SK-N-MC (cell line): Measurements from ENCODE around the gene TBC1D21.
"Not testable (repeated sequence)": the region's sequence is repeated elsewhere in the genome, so short reads cannot be mapped to it uniquely, and the experiment has no call there.

Source experiments
- DNase-seq: peaks from one replicate; pipeline ENCODE4 v3.0.0-alpha.2; 2011; ENCODE audit warnings: low read depth, low spot score
- H3K27ac ChIP-seq: fragments of 200-600 bp; sonication (generic); 2 replicates; pipeline ENCODE4 v1.5.1; 2016; ENCODE audit warnings: mixed run types
- H3K36me3 ChIP-seq: fragments of 200-600 bp; sonication (generic); 2 replicates; pipeline ENCODE4 v1.6.1; 2017; ENCODE audit warnings: antibody characterized with exemption, low read length, mixed read lengths; ENCODE audit not compliant: insufficient read depth
- H3K4me3 ChIP-seq: fragments of 200-600 bp; sonication (generic); 2 replicates; pipeline ENCODE4 v1.5.1; 2016
- H3K9ac ChIP-seq: fragments of 200-600 bp; sonication (generic); 2 replicates; pipeline ENCODE4 v1.8.0; 2017; ENCODE audit warnings: mixed run types, mixed read lengths; ENCODE audit not compliant: insufficient read length
- H3K9me3 ChIP-seq: fragments of 200-600 bp; sonication (generic); 2 replicates; pipeline ENCODE4 v1.6.1; 2017; ENCODE audit warnings: low read depth, mild to moderate bottlenecking, antibody characterized with exemption, low read length, moderate library complexity, mixed read lengths
- EZH2 ChIP-seq: fragments of 200-600 bp; sonication (generic); IDR thresholded peaks from one replicate; pipeline ENCODE4 v1.6.1; 2017; ENCODE audit warnings: antibody characterized with exemption
- FOXP2 ChIP-seq: optimal IDR thresholded peaks from 2 replicates; pipeline ENCODE3; 2011; ENCODE audit warnings: mild to moderate bottlenecking, moderate library complexity; ENCODE audit not compliant: insufficient read depth; ENCODE audit errors: extremely low read length, control extremely low read depth
- POLR2AphosphoS5 ChIP-seq: IDR thresholded peaks from 2 replicates; pipeline ENCODE4 v1.6.1; 2012; ENCODE audit warnings: mild to moderate bottlenecking, low read depth, low read length, borderline replicate concordance

Gene TBC1D21

DNA sequence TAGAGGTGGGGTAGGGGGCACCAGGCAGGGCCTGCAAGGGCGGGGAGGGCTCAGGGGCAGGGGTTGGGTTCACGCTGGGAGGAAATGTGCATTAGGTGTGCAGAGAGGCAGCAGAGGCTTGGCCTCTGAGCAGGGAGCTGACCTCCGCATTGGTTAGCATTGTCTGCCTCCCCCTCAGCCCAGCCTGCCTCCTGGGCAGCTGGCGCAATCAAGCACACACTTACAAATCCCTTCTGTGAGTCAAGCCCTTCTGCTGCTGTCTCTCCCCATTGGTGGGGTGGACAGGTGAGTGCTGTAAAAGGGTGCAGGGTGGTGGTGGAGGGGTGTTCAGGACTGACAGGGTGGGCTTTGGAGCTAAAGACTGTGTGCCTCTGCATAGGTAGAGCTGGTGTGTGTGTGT is 62.2 kb downstream of the TBC1D21 start:
- TF ChIP-seq EZH2: no peak
- TF ChIP-seq POLR2AphosphoS5: no peak
- TF ChIP-seq FOXP2: no peak
- Histone ChIP-seq H3K4me3 (no peak overlapping the region), H3K36me3 (no peaks in the 10 kb centered on the region), H3K9me3 (no peaks in the 10 kb centered on the region), H3K27ac (no peak overlapping the region), H3K9ac (no peak overlapping the region)
- DNase-seq: no peak

- no peaks in the 10 kb centered on the region for H3K9me3 ChIP-seq
- TF ChIP-seq EZH2 (no peak), POLR2AphosphoS5 (no peak), FOXP2 (no peak)
- H3K36me3 ChIP-seq: no peaks in the 10 kb centered on the region
- DNase-seq: no peak
- H3K4me3 ChIP-seq: no peak overlapping the region
- no peak overlapping the region for H3K9ac ChIP-seq
- H3K27ac ChIP-seq: no peak overlapping the region
Measured at GRCh38 chr15:73936181-73936580, 62.8 kb downstream of the TBC1D21 start.

DNA sequence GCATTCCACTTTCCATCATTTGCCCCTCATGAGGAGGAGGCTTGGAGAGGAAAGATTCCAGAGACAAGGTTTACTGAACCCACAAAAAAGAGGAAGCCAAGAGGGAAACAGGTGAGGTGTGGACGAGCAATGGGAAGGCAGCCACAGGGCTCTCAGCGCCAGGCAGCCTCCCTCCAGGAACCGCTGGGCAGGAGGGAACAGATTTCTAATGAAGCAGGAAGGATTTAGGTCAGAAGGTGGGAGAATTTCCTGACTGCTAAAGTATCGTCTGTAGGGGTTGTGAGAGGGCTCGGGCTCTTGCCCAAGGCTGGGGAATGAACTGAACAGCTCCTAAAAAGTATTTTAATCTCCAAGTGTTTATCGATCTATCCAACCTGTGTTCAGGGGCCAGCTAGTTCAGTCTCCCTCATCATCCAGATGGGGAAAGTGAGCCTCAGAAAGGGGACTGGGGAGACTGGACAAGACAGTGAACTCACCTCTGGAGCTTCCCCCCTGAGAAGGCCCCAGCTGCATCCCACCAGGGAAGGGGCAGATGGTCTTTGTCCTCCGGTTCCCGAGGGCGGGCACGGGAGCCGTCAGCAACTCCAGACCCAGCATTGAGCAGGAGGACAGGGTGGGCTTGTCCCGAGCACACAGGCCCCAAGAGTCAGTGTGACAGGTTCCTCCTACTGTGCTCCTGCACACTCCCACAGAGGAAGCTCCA is 63.4 kb downstream of the TBC1D21 start:
- TF ChIP-seq POLR2AphosphoS5 (no peak), EZH2 (no peak), FOXP2 (no peak)
- H3K9ac ChIP-seq: no peak overlapping the region
- no peak for DNase-seq
- no peak overlapping the region for H3K4me3 ChIP-seq
- no peak overlapping the region for H3K27ac ChIP-seq
- H3K9me3 ChIP-seq: no peaks in the 10 kb centered on the region
- no peaks in the 10 kb centered on the region for H3K36me3 ChIP-seq

- TF ChIP-seq POLR2AphosphoS5 (no peak), EZH2 (no peak), FOXP2 (no peak)
- Histone ChIP-seq H3K27ac (no peak overlapping the region), H3K9me3 (no peaks in the 10 kb centered on the region), H3K4me3 (no peak overlapping the region), H3K36me3 (no peaks in the 10 kb centered on the region), H3K9ac (no peak overlapping the region)
- no peak for DNase-seq
Measured at GRCh38 chr15:73937296-73937695, 63.9 kb downstream of the TBC1D21 start.

GRCh38 chr15:73937726-73938125 is 64.4 kb downstream of the TBC1D21 start:
- DNase-seq: no peak
- TF ChIP-seq EZH2: no peak
- TF ChIP-seq POLR2AphosphoS5: no peak
- TF ChIP-seq FOXP2: no peak
- H3K4me3 ChIP-seq: no peak overlapping the region
- H3K27ac ChIP-seq: no peak overlapping the region
- no peaks in the 10 kb centered on the region for H3K9me3 ChIP-seq
- H3K9ac ChIP-seq: no peak overlapping the region
- no peaks in the 10 kb centered on the region for H3K36me3 ChIP-seq

DNA sequence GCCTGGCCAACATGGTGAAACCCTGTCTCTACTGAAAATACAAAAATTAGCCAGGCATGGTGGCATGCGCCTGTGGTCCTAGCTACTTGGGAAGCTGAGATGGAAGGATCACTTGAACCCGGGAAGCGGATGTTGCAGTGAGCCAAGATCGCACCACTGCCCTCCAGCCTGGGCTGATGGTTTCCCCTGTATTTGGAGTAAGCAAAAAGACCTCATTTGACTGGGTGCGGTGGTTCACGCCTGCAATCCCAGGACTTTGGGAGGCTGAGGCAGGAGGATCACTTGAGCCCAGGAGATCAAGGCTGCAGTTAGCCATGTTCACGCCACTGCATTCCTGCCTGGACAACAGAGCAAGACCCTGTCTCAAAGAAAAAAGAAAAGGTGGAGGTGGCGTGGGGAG is 65.2 kb downstream of the TBC1D21 start:
- DNase-seq, H3K4me3 ChIP-seq, H3K27ac ChIP-seq, H3K9ac ChIP-seq, H3K36me3 ChIP-seq, H3K9me3 ChIP-seq: not testable (repeated sequence)
